ENCODE results near the gene PEA15.

The PEA15 gene

DNA sequence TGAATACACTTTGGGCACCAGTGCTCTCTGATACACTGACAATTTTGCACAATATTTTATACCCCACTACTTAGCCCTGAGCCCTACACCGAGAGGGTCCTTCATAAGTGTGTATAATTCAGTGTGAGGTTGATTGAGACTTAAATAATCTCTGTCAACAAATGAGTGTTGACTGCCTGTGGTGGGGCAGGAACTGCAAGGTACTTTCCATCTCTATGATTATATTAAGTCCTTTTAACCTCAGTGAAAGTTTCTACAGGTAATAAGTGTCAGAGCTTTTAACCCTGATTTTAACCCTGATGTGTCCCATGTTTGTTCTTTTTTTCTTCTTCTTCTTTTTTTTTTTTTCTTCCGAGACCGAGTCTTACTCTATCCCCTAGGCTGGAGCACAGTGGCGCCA lies 9.0 kb upstream of the PEA15 start:
- no peak overlapping the region for H3K4me2 ChIP-seq (ENCODE audit: low read length)
- H4K8ac ChIP-seq (ENCODE audit: low read depth, low read length) = no peak overlapping the region
- no peak overlapping the region for H4K5ac ChIP-seq (ENCODE audit: low read length)
- no peak overlapping the region for H3K23ac ChIP-seq (ENCODE audit: low read length)
- no peak overlapping the region for H2BK120ac ChIP-seq (ENCODE audit: low read depth, low read length)
- H3K9ac ChIP-seq (ENCODE audit: low read length) = no peak overlapping the region
- H3K36me3 ChIP-seq (ENCODE audit: control insufficient read depth, insufficient read depth, low read length) = no peaks in the 10 kb centered on the region
- DNase-seq = no peak
- no peak overlapping the region for H2BK15ac ChIP-seq (replicated peaks; ENCODE audit: low read depth)
- H3K4ac ChIP-seq (ENCODE audit: low read depth, low read length) = no peak overlapping the region
- H3K79me2 ChIP-seq (ENCODE audit: control insufficient read depth, insufficient read depth, low read length) = no peaks in the 10 kb centered on the region
- H2AK5ac ChIP-seq (ENCODE audit: low read length) = no peak overlapping the region
- no CpG with 5 or more reads among the region's 4 CpGs for WGBS (ENCODE audit: extremely low coverage, insufficient coverage, low lambda C conversion rate)
- H2BK5ac ChIP-seq (ENCODE audit: low read length) = no peak overlapping the region
- H3K4me3 ChIP-seq (ENCODE audit: low read length) = no peak overlapping the region
- H3K27me3 ChIP-seq (ENCODE audit: insufficient read depth, low read length, poor library complexity) = no peaks in the 10 kb centered on the region
- no peaks in the 10 kb centered on the region for H3K79me1 ChIP-seq (ENCODE audit: low read length)
- H3K27ac ChIP-seq (ENCODE audit: low read depth, low read length) = no peak overlapping the region
- no peak overlapping the region for H3K18ac ChIP-seq (ENCODE audit: low read length)
- H3K4me1 ChIP-seq (ENCODE audit: control insufficient read depth, low read depth, low read length) = peaks cover 24% of the 10 kb centered on the region
- H3K56ac ChIP-seq (ENCODE audit: low read length) = no peak overlapping the region

DNA sequence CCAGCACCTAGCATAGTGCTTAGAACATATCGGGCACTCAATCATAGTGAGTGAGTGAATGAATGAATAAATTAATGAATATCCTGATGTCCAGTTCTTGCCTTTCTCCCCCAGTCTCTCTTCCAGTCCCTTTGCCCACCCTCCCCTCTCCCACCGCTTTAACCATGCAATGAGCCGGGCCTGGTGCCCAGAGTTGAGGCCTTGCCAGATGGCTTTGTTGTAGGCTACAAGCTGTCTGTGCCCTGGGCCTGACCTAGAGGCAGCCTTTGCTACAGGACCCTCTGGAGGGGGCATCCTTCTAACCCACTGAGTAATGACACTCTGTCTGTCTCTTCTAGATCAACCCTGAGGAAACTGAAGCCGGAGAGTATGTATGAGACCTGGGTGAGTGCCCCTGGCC lies 8.0 kb upstream of the PEA15 start:
- H3K27ac ChIP-seq (ENCODE audit: low read depth, low read length) = no peak overlapping the region
- no peak overlapping the region for H4K8ac ChIP-seq (ENCODE audit: low read depth, low read length)
- H3K4ac ChIP-seq (ENCODE audit: low read depth, low read length) = no peak overlapping the region
- H3K79me1 ChIP-seq (ENCODE audit: low read length) = no peaks in the 10 kb centered on the region
- H3K4me1 ChIP-seq (ENCODE audit: control insufficient read depth, low read depth, low read length) = peaks cover 17% of the 10 kb centered on the region
- no peak overlapping the region for H3K18ac ChIP-seq (ENCODE audit: low read length)
- H3K4me2 ChIP-seq (ENCODE audit: low read length) = no peak overlapping the region
- H3K23ac ChIP-seq (ENCODE audit: low read length) = no peak overlapping the region
- no CpG with 5 or more reads among the region's 4 CpGs for WGBS (ENCODE audit: extremely low coverage, insufficient coverage, low lambda C conversion rate)
- no peak overlapping the region for H4K5ac ChIP-seq (ENCODE audit: low read length)
- no peak overlapping the region for H3K56ac ChIP-seq (ENCODE audit: low read length)
- no peaks in the 10 kb centered on the region for H3K36me3 ChIP-seq (ENCODE audit: control insufficient read depth, insufficient read depth, low read length)
- H2BK120ac ChIP-seq (ENCODE audit: low read depth, low read length) = no peak overlapping the region
- no peak overlapping the region for H3K4me3 ChIP-seq (ENCODE audit: low read length)
- H2AK5ac ChIP-seq (ENCODE audit: low read length) = peak overlapping the region; percentile 29
- H2BK15ac ChIP-seq (replicated peaks; ENCODE audit: low read depth) = no peak overlapping the region
- DNase-seq = no peak
- H3K9ac ChIP-seq (ENCODE audit: low read length) = no peak overlapping the region
- H2BK5ac ChIP-seq (ENCODE audit: low read length) = no peak overlapping the region
- H3K79me2 ChIP-seq (ENCODE audit: control insufficient read depth, insufficient read depth, low read length) = no peaks in the 10 kb centered on the region
- no peaks in the 10 kb centered on the region for H3K27me3 ChIP-seq (ENCODE audit: insufficient read depth, low read length, poor library complexity)

DNA sequence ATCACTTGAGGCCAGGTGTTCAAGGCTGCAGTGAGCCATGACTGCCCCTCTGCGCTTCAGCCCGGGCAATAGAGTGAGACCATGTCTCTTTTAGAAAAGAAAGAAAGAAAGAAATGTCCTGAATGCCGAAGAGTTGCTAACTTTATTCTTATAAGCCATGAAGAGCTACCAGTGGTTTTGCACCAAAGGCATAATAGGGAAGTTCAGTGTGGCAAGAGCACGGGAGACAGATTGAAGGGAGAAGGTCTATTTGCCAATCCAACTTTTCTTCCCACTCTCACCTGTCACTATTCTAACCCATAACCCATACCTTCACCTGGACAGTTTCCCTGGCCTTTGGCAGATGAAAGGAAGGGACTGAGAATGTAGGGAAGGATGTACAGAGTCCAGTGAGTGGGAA lies 4.4 kb upstream of the PEA15 start:
- Histone ChIP-seq H2BK15ac (replicated peaks; ENCODE audit: low read depth) (no peak overlapping the region), H2AK5ac (ENCODE audit: low read length) (no peak overlapping the region), H3K18ac (ENCODE audit: low read length) (no peak overlapping the region), H3K79me2 (ENCODE audit: control insufficient read depth, insufficient read depth, low read length) (peaks cover 5% of the 10 kb centered on the region), H3K79me1 (ENCODE audit: low read length) (peaks cover 3% of the 10 kb centered on the region), H3K23ac (ENCODE audit: low read length) (no peak overlapping the region), H4K5ac (ENCODE audit: low read length) (no peak overlapping the region), H3K4me2 (ENCODE audit: low read length) (no peak overlapping the region), H3K9ac (ENCODE audit: low read length) (no peak overlapping the region), H2BK5ac (ENCODE audit: low read length) (no peak overlapping the region), H4K8ac (ENCODE audit: low read depth, low read length) (no peak overlapping the region), H3K36me3 (ENCODE audit: control insufficient read depth, insufficient read depth, low read length) (no peaks in the 10 kb centered on the region), H3K27ac (ENCODE audit: low read depth, low read length) (no peak overlapping the region), H3K27me3 (ENCODE audit: insufficient read depth, low read length, poor library complexity) (no peaks in the 10 kb centered on the region), H3K4me1 (ENCODE audit: control insufficient read depth, low read depth, low read length) (peaks cover 8% of the 10 kb centered on the region), H3K4ac (ENCODE audit: low read depth, low read length) (no peak overlapping the region), H2BK120ac (ENCODE audit: low read depth, low read length) (no peak overlapping the region), H3K4me3 (ENCODE audit: low read length) (no peak overlapping the region), H3K56ac (ENCODE audit: low read length) (no peak overlapping the region)
- WGBS (ENCODE audit: extremely low coverage, insufficient coverage, low lambda C conversion rate) = no CpG with 5 or more reads among the region's 4 CpGs
- DNase-seq = no peak

DNA sequence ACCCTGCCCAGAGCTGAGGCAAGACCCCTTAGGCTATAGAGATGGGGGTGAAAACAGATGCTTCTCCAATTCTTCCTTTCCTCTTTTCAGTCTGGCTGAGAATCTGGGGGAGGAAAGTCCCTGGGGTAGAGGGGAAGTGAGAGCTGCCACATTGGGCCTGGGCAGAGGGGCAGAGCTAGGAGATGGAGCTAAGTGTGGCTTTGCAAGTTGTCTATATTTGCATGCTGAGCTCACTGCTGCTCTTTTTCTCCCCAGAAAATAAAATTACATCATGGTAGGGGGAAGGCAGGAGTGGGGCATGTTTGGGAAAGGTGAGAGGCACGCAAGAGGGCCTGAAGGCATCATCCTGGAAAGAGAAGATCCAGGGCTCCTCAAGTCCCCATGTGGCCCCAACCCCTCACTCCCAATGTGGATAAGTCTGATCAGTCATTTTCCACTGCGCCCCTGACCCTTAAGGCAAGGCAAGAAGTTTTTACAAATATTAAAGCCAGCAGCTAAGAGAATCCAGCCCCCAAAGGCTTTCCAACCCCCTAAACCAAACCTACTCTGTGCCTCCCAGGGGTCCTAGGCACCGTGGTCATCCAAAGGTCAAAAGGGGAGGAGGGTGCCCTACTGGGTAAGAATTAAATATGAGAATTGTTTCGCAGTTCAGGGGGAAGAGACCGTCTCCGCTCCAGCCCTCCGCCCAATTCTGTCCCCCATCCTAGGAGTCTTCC lies 500 bp upstream of the PEA15 start:
- H3K36me3 ChIP-seq (ENCODE audit: control insufficient read depth, insufficient read depth, low read length) = no peaks in the 10 kb centered on the region
- no peaks in the 10 kb centered on the region for H3K27me3 ChIP-seq (ENCODE audit: insufficient read depth, low read length, poor library complexity)
- peaks cover 19% of the 10 kb centered on the region for H3K79me1 ChIP-seq (ENCODE audit: low read length)
- no CpG with 5 or more reads among the region's 7 CpGs for WGBS (ENCODE audit: extremely low coverage, insufficient coverage, low lambda C conversion rate)
- no peak overlapping the region for H4K5ac ChIP-seq (ENCODE audit: low read length)
- DNase-seq = peak; percentile 58
- H3K4me2 ChIP-seq (ENCODE audit: low read length) = peak overlapping the region; percentile 43
- H2BK120ac ChIP-seq (ENCODE audit: low read depth, low read length) = no peak overlapping the region
- H3K27ac ChIP-seq (ENCODE audit: low read depth, low read length) = peak overlapping the region; percentile 51
- no peak overlapping the region for H2AK5ac ChIP-seq (ENCODE audit: low read length)
- H2BK15ac ChIP-seq (replicated peaks; ENCODE audit: low read depth) = no peak overlapping the region
- H3K56ac ChIP-seq (ENCODE audit: low read length) = peak overlapping the region; percentile 83
- peaks cover 40% of the 10 kb centered on the region for H3K79me2 ChIP-seq (ENCODE audit: control insufficient read depth, insufficient read depth, low read length)
- H3K4me3 ChIP-seq (ENCODE audit: low read length) = no peak overlapping the region
- H3K23ac ChIP-seq (ENCODE audit: low read length) = no peak overlapping the region
- H2BK5ac ChIP-seq (ENCODE audit: low read length) = peak overlapping the region; percentile 62
- peak overlapping the region; percentile 89 for H3K4ac ChIP-seq (ENCODE audit: low read depth, low read length)
- H4K8ac ChIP-seq (ENCODE audit: low read depth, low read length) = no peak overlapping the region
- peak overlapping the region; percentile 52 for H3K9ac ChIP-seq (ENCODE audit: low read length)
- peaks cover 19% of the 10 kb centered on the region for H3K4me1 ChIP-seq (ENCODE audit: control insufficient read depth, low read depth, low read length)
- peak overlapping the region; percentile 86 for H3K18ac ChIP-seq (ENCODE audit: low read length)

DNA sequence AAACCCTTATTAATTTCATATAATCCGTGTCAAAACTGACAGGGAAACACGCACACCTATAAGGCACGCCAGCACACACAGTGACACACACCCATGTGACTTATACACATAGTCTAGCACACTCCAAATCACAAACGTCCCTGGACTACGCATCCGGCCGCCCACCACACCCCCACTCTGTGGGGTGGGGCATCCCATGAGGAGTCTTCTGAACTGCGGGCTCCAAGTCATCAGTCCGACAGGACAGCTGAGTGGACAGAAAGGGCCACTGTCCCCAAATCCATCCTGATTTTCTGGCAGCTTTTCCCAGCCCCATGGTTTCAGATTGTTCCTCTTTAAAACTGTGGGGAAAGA lies 829 bp downstream of the PEA15 start:
- peak overlapping the region; percentile 64 for H3K27ac ChIP-seq (ENCODE audit: low read depth, low read length)
- H3K36me3 ChIP-seq (ENCODE audit: control insufficient read depth, insufficient read depth, low read length) = no peaks in the 10 kb centered on the region
- H3K79me2 ChIP-seq (ENCODE audit: control insufficient read depth, insufficient read depth, low read length) = peaks cover 53% of the 10 kb centered on the region
- H4K8ac ChIP-seq (ENCODE audit: low read depth, low read length) = no peak overlapping the region
- H3K4me3 ChIP-seq (ENCODE audit: low read length) = peak overlapping the region; percentile 85
- H3K27me3 ChIP-seq (ENCODE audit: insufficient read depth, low read length, poor library complexity) = no peaks in the 10 kb centered on the region
- peak overlapping the region; percentile 95 for H3K23ac ChIP-seq (ENCODE audit: low read length)
- peak overlapping the region; percentile 22 for H2BK5ac ChIP-seq (ENCODE audit: low read length)
- H2AK5ac ChIP-seq (ENCODE audit: low read length) = no peak overlapping the region
- H3K4ac ChIP-seq (ENCODE audit: low read depth, low read length) = no peak overlapping the region
- peak overlapping the region; percentile 98 for H3K9ac ChIP-seq (ENCODE audit: low read length)
- H3K79me1 ChIP-seq (ENCODE audit: low read length) = peaks cover 24% of the 10 kb centered on the region
- DNase-seq = no peak
- peaks cover 25% of the 10 kb centered on the region for H3K4me1 ChIP-seq (ENCODE audit: control insufficient read depth, low read depth, low read length)
- H2BK120ac ChIP-seq (ENCODE audit: low read depth, low read length) = no peak overlapping the region
- no peak overlapping the region for H2BK15ac ChIP-seq (replicated peaks; ENCODE audit: low read depth)
- peak overlapping the region; percentile 98 for H3K56ac ChIP-seq (ENCODE audit: low read length)
- peak overlapping the region; percentile 29 for H3K4me2 ChIP-seq (ENCODE audit: low read length)
- no peak overlapping the region for H4K5ac ChIP-seq (ENCODE audit: low read length)
- H3K18ac ChIP-seq (ENCODE audit: low read length) = peak overlapping the region; percentile 22
- WGBS (ENCODE audit: extremely low coverage, insufficient coverage, low lambda C conversion rate) = no CpG with 5 or more reads among the region's 9 CpGs

All from mesendoderm (in vitro differentiated cells).